ENCODE data around the gene GEMIN2.
A peak's percentile ranks its signal among the peaks of the same experiment; 100 is the strongest.
"Not testable (repeated sequence)": the region's sequence is repeated elsewhere in the genome, so short reads cannot be mapped to it uniquely, and the experiment has no call there.

GEMIN2 gene

DNA sequence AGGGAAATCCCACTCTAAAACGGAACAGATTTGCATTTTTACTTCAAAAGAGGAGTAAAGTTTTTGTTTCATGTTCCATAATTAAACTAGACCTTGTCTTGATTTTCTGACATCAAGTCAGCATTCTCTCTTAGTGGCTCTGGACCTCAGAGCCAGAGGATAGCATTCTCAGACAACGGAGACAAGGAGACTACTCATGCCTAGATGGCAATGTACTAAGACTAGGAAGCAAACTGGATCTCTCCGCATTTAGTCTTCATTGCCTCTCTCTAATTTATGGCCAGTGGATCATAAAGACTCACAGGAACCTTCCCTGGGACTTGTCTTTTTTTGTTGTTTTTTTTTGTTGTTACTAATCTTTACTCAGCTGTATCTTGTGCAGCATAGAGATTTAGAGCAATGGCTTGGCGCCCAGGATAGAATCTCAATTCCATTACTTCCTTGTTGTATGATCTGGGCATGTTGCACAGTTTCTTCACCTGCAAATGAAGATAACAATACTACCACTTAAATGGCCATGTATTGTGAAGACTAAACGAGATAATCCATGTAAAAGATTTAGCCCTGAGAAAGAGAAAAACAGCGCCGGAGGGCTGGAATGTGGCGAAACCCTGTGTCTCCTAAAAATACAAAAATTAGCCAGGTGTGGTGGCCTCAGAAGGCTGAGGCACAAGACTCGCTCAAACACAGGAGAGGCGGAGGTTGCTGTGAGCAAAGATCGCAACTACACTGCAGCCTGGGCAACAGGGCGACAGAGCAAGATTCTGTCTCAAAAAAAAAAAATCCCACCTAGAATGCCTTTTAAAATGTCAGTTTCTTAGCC is 4.0 kb upstream of the GEMIN2 start:
- no peak for DNase-seq (ENCODE audit: low read depth in 1 of 2, low spot score in 1 of 2)

DNA sequence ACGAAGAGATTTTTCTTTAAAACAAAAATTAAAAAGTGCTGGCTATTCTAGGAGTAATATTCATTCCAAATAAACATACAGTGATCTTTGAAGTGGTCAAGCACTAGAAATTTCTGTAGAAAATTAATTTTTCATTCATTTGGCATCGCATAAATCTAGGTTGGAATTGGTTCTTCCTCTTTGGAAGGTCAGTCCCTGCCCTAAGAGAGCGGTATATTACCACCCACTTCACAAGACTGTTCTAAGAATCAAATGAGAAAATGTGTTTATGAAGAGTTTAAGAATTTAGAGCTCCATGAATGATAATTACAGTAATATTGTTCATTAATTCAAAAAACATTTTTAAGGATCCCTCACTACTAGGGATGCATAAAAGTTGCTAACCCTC is 444 bp upstream of the GEMIN2 start:
- no peak for DNase-seq (ENCODE audit: low read depth in 1 of 2, low spot score in 1 of 2)

DNA sequence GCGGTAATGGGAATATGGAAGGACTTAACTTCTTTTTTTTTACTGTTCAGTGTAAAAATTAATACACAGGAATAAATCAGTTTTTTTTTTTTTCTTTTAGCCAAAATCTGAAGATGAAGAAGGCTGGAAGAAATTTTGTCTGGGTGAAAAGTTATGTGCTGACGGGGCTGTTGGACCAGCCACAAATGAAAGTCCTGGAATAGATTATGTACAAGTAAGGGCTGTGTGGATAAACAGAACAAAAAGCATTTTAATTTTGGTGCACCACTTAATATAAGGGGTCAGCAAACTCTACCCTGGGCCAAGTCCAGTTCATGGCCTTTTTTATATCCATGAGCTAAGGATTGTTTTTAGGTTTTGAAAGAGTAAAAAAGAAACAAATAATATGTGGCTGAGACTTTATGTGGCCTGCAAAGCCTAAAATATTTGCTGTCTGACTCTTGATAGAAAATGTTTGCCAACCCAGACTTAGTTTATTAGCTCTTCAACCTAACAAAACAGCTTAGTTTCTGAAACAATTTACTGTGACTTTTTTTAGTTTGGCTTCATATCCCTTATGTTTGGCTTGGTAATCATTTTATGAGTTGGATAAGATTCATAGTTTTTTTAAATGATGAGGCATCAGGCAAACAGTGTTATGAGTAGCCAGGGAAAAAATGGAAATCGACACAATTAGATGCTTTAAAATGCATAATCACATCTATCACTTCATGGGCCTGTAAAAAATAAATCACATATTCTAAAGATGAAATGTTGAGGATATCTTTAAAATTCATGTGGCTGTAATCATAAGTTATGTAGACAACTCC is 8.4 kb downstream of the GEMIN2 start:
- DNase-seq (ENCODE audit: low read depth in 1 of 2, low spot score in 1 of 2), result no peak

DNA sequence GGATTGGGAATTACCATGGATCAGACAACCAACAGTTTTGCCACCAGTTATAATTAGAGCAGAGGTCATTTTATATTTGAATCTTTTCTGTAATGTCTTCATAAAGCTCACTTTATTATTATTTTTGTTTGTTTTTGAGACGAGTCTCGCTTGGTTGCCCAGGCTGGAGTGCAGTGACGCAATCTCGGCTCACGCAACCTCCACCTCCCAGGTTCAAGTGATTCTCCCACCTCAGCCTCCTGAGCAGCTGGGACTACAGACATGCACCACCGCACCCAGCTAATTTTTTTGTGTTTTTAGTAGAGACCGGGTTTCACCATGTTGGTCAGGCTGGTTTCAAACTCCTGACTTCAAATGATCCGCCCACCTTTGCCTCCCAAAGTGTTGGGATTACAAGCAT is 23.7 kb downstream of the GEMIN2 start:
- not testable (repeated sequence) for DNase-seq (ENCODE audit: low read depth in 1 of 2, low spot score in 1 of 2)

DNA sequence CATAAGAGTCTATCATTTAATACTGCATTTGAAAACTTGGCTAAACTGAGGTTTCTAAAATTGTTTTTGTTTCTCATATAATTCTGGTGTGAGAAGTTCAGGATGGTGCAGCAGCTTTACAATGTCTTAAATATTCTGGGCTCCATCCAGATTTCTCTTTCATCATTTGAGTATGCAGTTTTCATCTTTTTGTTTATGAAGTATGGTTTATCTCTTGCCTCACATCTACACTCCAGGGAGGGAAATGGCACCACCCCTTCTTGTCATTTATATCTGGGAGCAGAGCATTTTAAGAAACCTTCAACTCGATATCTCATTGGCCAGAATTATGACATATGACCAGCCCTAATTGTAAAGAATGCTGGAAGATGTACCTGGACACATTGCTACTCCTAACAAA is 24.3 kb downstream of the GEMIN2 start:
- no peak for DNase-seq (ENCODE audit: low read depth in 1 of 2, low spot score in 1 of 2)

DNA sequence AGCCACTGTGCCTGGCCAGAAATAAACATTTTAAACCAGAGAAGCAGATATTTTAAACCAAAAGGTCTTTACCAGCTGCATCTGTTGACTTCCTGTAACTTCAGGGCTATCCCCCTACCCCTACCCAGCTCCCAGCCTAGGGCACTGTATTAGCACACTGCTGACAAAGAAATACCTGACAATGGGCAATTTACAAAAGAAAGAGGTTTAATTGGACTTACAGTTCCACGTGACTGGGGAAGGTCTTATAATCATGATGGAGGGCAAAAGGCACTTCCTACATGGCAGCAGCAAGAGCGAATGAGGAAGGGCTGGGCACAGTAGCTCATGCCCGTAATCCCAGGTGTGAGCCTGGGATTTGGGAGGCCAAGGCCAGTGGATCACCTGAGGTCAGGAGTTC is 26.0 kb downstream of the GEMIN2 start:
- DNase-seq (ENCODE audit: low read depth in 1 of 2, low spot score in 1 of 2), result no peak

DNA sequence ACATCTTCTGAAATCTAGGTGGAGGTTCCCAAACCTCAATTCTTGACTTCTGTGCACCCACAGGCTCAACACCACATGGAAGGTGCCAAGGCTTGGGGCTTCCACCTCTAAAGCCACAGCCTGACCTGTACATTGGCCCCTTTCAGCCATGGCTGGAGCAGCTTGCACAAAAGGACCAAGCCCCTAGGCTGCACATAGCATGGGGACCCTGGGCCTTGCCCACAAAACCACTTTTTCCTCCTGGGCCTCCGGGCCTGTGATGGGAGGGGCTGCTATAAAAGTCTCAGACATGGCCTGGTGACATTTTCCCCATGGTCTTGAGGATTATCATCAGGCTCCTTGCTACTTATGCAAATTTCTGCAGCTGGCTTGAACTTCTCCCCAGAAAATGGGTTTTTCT is 27.5 kb downstream of the GEMIN2 start:
- not testable (repeated sequence) for DNase-seq (ENCODE audit: low read depth in 1 of 2, low spot score in 1 of 2)

DNA sequence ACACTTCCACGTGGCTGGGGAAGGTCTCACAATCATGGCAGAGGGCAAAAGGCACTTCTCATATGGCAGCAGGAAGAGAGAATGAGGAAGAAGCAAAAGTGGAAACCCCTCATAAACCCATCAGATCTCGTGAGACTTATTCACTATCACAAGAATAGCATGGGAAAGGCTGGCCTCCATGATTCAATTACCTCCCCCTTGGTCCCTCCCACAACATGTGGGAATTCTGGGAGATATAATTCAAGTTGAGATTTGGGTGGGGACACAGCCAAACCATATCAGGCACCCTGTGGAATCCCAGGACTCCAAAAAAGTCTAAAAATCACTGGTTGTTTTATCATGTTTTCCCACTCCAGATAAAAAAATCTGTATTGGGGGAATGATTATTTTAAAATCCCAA is 29.1 kb downstream of the GEMIN2 start:
- DNase-seq (ENCODE audit: low read depth in 1 of 2, low spot score in 1 of 2), result not testable (repeated sequence)

DNA sequence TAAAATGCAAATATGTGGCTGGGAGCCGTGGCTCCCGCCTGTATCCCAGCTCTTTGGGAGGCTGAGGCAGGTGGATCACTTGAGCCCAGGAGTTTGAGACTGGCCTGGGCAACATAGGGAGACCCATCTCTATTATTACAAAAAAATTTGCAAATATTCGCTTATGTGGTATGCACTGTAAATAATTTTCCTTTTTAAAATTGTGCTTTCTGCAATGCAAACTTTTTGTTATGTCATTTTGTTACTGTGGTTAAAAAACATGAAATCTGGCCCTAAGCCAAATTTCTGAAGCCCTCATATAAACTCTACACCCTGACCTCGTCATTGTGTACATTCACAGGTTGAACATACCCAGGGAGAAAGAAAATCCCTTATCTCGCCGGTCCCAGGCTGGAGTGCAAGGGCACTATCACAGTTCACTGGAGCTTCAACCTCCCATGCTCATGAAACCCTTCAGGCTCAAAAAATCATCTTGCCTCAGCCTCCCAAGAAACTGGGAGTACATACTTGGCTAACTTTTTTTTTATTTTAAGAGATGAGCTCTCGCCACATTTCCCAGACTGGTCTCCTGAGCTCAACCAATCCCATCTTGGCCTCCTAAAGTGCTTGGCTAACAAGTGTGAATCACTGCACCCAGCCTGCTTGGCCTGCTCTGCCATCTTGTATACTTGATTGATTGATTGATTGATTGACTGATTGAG is 31.3 kb downstream of the GEMIN2 start:
- DNase-seq (ENCODE audit: low read depth in 1 of 2, low spot score in 1 of 2), result no peak

DNA sequence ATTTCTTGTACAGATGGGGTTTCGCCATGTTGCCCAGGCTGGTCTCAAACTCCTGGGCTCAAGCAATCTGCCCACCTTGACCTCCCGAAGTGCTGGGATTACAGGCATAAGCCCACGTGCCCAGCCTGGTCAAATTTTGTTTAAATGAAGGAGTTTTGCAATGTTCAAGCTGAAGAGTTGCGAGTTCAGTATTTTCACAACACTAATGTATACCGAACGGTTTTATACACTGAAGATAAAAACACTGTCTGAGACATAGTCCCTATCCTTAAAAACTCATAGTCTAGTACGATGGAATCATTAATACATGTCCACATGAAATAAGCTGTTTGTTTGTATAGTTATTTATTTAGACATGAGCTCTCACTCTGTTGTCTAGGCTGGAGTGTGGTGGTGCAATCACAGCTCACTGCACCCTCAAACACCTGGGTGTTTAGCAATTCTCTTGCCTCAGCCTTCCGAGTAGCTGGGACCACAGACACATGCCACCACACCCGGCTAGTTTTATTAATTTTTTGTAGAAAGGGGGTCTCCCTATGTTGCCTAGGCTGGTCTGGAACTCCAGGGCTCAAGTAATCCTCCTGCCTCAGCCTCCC is 40.6 kb downstream of the GEMIN2 start:
- no peak for DNase-seq (ENCODE audit: low read depth in 1 of 2, low spot score in 1 of 2)

DNA sequence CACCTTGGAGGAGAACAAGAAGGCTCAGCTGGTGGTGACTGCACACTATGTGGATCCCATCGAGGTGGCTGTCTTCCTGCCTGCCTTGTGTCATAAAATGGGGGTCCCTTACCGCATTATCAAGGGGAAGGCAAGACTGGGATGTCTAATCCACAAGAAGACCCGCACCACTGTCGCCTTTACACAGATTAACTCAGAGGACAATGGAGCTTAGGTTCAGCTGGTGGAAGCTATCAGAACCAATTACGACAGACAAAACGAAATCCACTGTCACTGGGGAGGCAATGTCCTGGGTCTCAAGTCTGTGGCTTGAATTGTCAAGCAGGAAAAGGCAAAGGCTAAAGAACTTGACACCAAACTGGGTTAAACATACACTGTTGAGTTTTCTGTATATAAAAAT is 43.4 kb downstream of the GEMIN2 start:
- no peak for DNase-seq (ENCODE audit: low read depth in 1 of 2, low spot score in 1 of 2)

DNA sequence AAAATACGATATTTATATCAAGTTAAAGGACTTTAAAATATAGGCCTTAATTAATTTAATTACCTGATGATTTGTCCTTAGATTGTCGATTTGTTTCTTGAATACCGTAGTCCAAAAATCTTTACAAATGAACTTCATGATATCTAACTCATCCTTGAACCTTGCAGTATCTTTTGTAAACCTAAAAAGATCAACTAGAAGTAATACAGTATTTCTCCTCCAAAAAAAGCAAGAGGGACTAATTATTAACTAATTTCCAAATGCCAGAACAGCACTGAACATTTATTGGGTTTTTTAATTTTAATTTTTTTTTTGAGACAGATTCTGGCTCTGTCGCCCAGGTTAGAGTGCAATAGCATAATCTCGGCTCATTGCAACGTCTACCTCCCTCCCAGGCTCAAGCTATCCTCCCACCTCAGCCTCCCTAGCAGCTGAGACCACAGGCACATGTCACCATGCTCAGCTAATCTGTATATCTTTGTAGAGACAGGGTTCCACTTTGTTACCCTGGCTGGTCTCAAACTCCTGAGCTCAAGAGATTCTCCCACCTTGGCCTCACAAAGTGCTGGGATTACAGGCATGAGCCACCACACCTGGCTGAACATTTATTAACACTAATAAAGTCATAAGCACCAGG is 44.2 kb downstream of the GEMIN2 start:
- DNase-seq (ENCODE audit: low read depth in 1 of 2, low spot score in 1 of 2), result no peak

DNA sequence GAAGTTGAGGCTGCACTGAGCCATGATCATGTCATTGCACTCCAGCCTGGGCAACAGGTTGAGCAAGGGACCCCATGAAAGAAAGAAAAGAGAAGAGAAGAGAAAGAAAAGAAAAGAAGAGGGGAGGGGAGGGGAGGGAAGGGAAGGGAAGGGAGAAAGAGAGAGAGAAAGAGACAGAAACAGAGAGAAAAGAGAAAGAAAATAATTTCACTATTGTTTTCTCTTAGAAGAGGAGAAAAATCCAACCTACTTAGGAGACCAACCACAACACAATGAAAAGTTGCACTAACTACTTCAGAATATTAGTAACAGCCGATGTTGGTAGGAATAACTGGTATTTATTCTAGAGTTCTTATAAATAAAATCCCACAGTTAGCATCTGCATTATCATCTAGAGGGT is 46.4 kb downstream of the GEMIN2 start:
- DNase-seq (ENCODE audit: low read depth in 1 of 2, low spot score in 1 of 2), result no peak

DNA sequence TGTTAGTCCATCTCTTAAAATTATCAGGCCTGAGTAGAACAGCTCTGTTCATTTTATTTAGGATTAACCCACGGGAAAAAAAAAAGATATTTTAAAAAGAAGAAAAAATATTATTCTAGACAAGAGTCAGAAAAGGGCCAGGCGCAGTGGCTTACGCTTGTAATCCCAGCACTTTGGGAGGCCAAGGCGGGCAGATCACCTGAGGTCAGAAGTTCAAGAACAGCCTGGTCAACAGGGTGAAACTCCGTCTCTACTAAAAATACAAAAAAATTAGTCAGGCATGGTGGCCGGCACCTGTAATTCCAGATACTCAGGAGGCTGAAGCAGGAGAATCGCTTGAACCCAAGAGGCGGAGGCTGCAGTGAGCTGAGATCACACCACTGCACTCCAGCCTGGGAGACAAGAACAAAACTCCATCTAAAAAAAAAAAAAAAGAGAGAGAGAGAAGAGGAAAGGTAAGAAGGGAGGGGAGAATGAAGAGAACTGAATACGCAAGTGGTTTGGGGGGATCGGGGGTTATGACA is 53.7 kb downstream of the GEMIN2 start:
- not testable (repeated sequence) for DNase-seq (ENCODE audit: low read depth in 1 of 2, low spot score in 1 of 2)

DNA sequence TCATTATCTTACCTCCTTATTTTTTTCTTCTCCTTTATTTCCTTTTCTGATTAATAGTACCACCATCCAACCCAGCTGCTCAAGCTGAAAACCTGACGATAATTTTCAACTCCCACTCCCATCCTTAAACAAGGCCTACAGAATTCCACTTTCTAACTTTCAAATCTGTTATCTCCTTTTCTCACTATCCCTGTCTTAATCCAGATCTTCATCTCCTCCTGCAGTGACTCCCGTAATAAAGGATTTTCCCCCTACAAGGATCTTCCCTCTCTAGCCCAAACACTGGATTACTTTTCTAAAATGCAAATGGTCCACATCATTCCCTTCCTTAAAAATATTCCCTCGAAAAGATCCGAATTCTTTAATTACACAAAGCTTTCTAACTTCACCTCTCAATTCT is 54.5 kb downstream of the GEMIN2 start:
- no peak for DNase-seq (ENCODE audit: low read depth in 1 of 2, low spot score in 1 of 2)

DNA sequence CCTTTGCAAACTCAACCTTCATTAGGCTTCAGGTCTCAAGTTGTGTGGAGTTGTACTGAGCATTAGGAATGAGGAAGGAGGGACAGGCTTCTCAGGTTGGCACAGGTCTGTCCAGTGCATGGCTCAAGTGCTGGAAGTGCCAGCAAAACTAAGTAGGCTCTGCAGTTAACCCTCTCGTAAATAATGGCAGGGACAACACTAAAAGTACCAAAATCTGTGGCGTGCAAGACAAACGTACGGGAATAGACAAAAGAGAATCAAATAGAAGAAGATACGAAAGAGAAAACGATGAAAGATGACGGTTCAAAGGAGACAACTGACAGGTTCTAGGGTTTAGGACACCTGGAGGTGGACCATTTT is 55.4 kb downstream of the GEMIN2 start:
- DNase-seq (ENCODE audit: low read depth in 1 of 2, low spot score in 1 of 2), result no peak

DNA sequence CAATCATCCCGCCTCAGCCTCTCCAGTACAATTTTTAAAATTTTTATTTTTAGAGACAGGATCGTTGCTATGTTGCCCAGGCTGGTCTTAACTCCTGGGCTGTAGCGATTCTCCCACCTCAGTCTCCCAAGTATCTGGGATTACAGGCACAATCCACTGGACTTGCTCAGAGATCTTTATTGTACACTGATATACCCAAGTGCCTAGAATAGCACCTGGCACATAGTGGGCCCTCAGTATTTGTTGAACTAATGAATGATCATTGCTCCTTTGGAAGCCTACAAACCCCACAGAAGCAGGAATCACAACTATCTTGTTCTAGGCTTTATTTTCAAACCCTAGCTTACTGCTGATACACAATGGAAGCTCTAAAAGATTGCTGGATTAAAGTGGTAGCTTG is 59.1 kb downstream of the GEMIN2 start:
- no peak for DNase-seq (ENCODE audit: low read depth in 1 of 2, low spot score in 1 of 2)

DNA sequence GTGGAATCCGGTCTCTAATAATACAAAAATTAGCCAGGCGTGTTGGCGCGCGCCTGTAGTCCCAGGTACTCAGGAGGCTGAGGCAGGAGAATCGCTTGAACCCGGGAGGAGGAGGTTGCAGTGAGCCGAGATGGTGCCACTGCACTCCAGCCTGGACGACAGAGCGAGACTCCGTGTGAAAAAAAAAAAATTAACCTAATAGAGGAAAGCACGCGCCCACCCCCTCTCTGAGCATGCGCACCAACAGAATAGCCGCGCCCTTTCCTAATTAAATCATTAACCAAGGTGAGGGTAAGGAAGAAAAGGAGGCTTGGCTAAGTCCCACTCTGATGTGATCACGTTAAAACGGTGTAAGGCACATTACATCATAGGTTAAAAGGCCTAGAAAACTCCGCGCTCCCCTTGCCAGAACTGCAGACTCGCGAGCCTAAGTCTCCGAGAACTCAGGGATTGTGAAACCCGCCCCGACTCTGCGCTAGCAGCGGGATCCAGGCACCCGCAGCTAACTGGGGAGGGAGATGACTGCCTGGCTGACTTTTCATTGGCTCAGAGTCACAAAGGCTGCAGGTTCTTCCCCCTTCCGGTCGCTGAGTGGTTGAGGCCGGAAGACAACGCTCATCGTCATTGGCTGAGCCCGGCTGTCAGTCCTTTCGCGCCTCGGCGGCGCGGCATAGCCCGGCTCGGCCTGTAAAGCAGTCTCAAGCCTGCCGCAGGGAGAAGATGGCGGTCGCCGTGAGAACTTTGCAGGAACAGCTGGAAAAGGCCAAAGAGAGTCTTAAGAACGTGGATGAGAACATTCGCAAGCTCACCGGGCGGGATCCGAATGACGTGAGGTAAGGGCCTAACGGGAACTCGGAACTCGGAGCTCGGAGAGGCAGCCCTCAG is 60.7 kb downstream of the GEMIN2 start, which contains the start of gene PNN:
PNN (plus strand) TSS at position 695 of the 885 bp plus-strand sequence; CDS start at position 721, 26 bp downstream.
- DNase-seq (ENCODE audit: low read depth in 1 of 2, low spot score in 1 of 2), result peak; percentile 83 to 94

DNA sequence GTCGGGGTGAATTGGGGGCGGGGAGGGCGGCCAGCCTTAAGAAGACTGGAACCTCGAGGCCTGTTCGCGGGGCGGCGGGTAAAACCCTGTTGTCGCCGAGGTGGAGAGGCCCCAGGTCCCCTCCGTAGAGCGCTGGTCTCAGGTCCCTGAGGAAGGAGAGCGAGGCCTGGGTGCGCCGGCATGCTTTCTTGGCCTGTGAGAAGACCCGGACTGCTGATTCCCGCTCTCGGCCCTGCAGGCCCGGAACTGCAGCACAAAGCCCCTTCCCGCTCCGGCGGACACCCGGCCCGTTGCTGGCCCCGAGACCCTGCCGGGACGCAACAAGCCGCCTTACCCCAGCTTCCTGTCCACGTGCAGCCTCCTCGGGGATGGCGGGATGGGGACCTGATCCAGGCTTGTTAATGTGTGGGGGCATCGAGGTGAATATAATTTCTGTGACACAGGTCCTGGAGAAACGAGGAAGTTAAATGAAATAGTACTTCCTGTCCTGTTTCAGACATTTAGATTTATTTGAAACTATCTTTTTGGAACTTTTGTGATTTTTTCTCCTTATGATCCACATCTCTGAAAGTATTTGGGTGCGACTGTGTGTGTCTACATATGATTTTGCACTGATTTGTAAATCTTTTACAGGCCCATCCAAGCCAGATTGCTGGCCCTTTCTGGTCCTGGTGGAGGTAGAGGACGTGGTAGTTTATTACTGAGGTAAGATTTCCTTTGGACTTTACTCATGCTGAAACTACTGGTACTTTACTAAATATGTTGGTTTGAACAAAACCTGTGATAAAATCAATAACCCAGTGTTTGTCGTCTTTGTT is 61.5 kb downstream of the GEMIN2 start:
- no peak for DNase-seq (ENCODE audit: low read depth in 1 of 2, low spot score in 1 of 2)
